Measurements from ENCODE around the gene COPA. TPM values are rescaled to one million over a fixed set of nuclear protein-coding genes. Genes with fewer than 3 reads are reported as not detected.
A peak's percentile ranks its signal among the peaks of the same experiment; 100 is the strongest.

The COPA gene
- total and polyA plus RNA-seq, 8 donors, result 42.4 to 243 (median 85.2) TPM

DNA sequence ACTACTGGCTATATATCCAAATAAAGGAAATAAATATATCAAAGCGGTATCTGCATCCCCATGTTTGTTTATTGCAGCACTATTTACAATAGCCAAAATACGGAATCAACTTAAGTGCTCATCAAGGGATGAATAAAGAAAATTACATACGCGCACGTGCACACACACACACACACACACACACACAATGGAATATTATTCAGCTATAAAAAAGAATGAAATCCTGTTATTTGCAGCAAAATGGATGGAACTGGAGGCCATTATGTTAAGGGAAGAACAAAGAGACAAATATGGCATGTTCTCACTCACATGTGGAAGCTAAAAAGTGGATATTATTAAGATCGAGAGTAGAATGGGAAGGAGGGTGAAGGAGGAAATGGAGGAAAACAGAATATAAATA, 20.2 kb downstream of the COPA start:
- Histone ChIP-seq H3K27ac (no peak overlapping the region), H3K36me3 (peaks cover 52 to 97% (median 92%) of the 10 kb centered on the region in 4 donors), H3K4me3 (no peak overlapping the region), H3K27me3 (no peaks in the 10 kb centered on the region), H3K9me3 (no peaks in the 10 kb centered on the region), H3K4me1 (peaks cover 0 to 5% (median 2%) of the 10 kb centered on the region in 4 donors)
- WGBS, 5 donors, result 94 to 98% (median 96%) methylated on average over 6 of the region's 6 CpGs
- TF ChIP-seq POLR2A (IDR thresholded peaks at IDR 0.05) (no peak), EP300 (IDR thresholded peaks at IDR 0.05) (no peak), POLR2AphosphoS5 (IDR thresholded peaks at IDR 0.05) (no peak)
- TF ChIP-seq, protein P1, sequence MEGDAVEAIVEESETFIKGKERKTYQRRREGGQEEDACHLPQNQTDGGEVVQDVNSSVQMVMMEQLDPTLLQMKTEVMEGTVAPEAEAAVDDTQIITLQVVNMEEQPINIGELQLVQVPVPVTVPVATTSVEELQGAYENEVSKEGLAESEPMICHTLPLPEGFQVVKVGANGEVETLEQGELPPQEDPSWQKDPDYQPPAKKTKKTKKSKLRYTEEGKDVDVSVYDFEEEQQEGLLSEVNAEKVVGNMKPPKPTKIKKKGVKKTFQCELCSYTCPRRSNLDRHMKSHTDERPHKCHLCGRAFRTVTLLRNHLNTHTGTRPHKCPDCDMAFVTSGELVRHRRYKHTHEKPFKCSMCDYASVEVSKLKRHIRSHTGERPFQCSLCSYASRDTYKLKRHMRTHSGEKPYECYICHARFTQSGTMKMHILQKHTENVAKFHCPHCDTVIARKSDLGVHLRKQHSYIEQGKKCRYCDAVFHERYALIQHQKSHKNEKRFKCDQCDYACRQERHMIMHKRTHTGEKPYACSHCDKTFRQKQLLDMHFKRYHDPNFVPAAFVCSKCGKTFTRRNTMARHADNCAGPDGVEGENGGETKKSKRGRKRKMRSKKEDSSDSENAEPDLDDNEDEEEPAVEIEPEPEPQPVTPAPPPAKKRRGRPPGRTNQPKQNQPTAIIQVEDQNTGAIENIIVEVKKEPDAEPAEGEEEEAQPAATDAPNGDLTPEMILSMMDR (IDR thresholded peaks at IDR 0.05), result no peak
- intact Hi-C loops (cut with DNase I; ENCODE audit: low total_unique reads), result no loop called here
- DNase-seq, result no peak

GRCh38 chr1:160315359-160315758, 27.7 kb downstream of the COPA start:
- H3K4me1 ChIP-seq, result peaks cover 0 to 28% (median 12%) of the 10 kb centered on the region in 4 donors
- 20 to 58% (median 40%) methylated on average over 2 of the region's 2 CpGs for WGBS, 5 donors
- no peak for TF ChIP-seq EP300 (IDR thresholded peaks at IDR 0.05)
- no peak for TF ChIP-seq POLR2AphosphoS5 (IDR thresholded peaks at IDR 0.05)
- TF ChIP-seq, protein P1 (IDR thresholded peaks at IDR 0.05), result no peak
- no peak for TF ChIP-seq POLR2A (IDR thresholded peaks at IDR 0.05)
- H3K9me3 ChIP-seq, result peaks cover 0 to 5% (median 0%) of the 10 kb centered on the region in 4 donors
- H3K27me3 ChIP-seq, result no peaks in the 10 kb centered on the region
- intact Hi-C loops (cut with DNase I; ENCODE audit: low total_unique reads), result no loop called here
- H3K4me3 ChIP-seq, result no peak overlapping the region
- H3K36me3 ChIP-seq, result peaks cover 70 to 97% (median 96%) of the 10 kb centered on the region in 4 donors
- peak in 1 of 2 donors; percentile 15 for DNase-seq
- peak overlapping the region; percentile 5 to 51 (median 32) for H3K27ac ChIP-seq

- WGBS, 5 donors, result 61 to 93% (median 76%) methylated on average over 1 of the region's 1 CpG
- H3K36me3 ChIP-seq, result peaks cover 92 to 100% (median 100%) of the 10 kb centered on the region in 4 donors
- H3K27me3 ChIP-seq, result no peaks in the 10 kb centered on the region
- intact Hi-C loops (cut with DNase I; ENCODE audit: low total_unique reads), result no loop called here
- no peak for DNase-seq
- TF ChIP-seq POLR2AphosphoS5 (IDR thresholded peaks at IDR 0.05) (no peak), POLR2A (IDR thresholded peaks at IDR 0.05) (no peak), EP300 (IDR thresholded peaks at IDR 0.05) (no peak)
- TF ChIP-seq, protein P1 (IDR thresholded peaks at IDR 0.05), result no peak
- peaks cover 0 to 2% (median under 1%) of the 10 kb centered on the region in 4 donors for H3K4me1 ChIP-seq
- H3K27ac ChIP-seq, result no peak overlapping the region
- no peaks in the 10 kb centered on the region for H3K9me3 ChIP-seq
- H3K4me3 ChIP-seq, result no peak overlapping the region
Measured at GRCh38 chr1:160309571-160309970, 33.5 kb downstream of the COPA start.

- no peaks in the 10 kb centered on the region for H3K27me3 ChIP-seq
- intact Hi-C loops (cut with DNase I; ENCODE audit: low total_unique reads), result no loop called here
- H3K4me1 ChIP-seq, result no peaks in the 10 kb centered on the region
- peaks cover 96 to 100% (median 100%) of the 10 kb centered on the region in 4 donors for H3K36me3 ChIP-seq
- no peak overlapping the region for H3K27ac ChIP-seq
- TF ChIP-seq, protein P1 (IDR thresholded peaks at IDR 0.05), result no peak
- TF ChIP-seq POLR2A (IDR thresholded peaks at IDR 0.05), result no peak
- no peak for TF ChIP-seq POLR2AphosphoS5 (IDR thresholded peaks at IDR 0.05)
- no peak for TF ChIP-seq EP300 (IDR thresholded peaks at IDR 0.05)
- no peak overlapping the region for H3K4me3 ChIP-seq
- DNase-seq, result no peak
- no peaks in the 10 kb centered on the region for H3K9me3 ChIP-seq
Measured at GRCh38 chr1:160309185-160309557, 33.9 kb downstream of the COPA start.

Data from stomach (tissue), 9 donors.